Vagina (tissue), 2 donors: ENCODE data around the gene ACSF2. TPM values are rescaled to one million over a fixed set of nuclear protein-coding genes. Genes with fewer than 3 reads are reported as not detected.

Experiments
- DNase-seq, 2 donors: peaks; one replicate each; pipeline ENCODE4 v3.0.0-alpha.2; 2017; ENCODE audit errors: extremely low spot score in 2 of 2
- H3K27ac ChIP-seq: fragments of 200-600 bp; sonication (generic); one replicate; pipeline ENCODE4 v1.5.1; 2019
- H3K27me3 ChIP-seq: fragments of 200-600 bp; sonication (generic); one replicate; pipeline ENCODE4 v1.5.1; 2019
- H3K36me3 ChIP-seq, 2 donors: fragments of 200-600 bp; sonication (generic); one replicate each; pipeline ENCODE4 v1.5.1; 2017 to 2019
- H3K4me1 ChIP-seq: fragments of 200-600 bp; sonication (generic); one replicate; pipeline ENCODE4 v1.5.1; 2019
- H3K4me3 ChIP-seq, 2 donors: fragments of 200-600 bp; sonication (generic); 1 replicate in 1 of 2; 2 replicates in 1 of 2; pipeline ENCODE4 v1.5.1; 2016 to 2019
- H3K9me3 ChIP-seq: fragments of 200-600 bp; sonication (generic); one replicate; pipeline ENCODE4 v1.5.1; 2019
- POLR2A ChIP-seq, 2 donors: fragments of 450-650 bp; IDR thresholded peaks; one replicate each; pipeline ENCODE4 v1.6.1; 2017; ENCODE audit warnings: antibody characterized with exemption in 2 of 2, mild to moderate bottlenecking in 2 of 2, moderate library complexity in 2 of 2
- POLR2AphosphoS5 ChIP-seq, 2 donors: sonication (generic); formaldehyde crosslinking; IDR thresholded peaks; one replicate each; pipeline ENCODE4 v1.9.0; 2017; ENCODE audit warnings: antibody characterized with exemption in 2 of 2, mild to moderate bottlenecking in 2 of 2, low read depth in 1 of 2; ENCODE audit not compliant: insufficient read depth in 1 of 2
- intact Hi-C: fragments of 100-400 bp; cut with DNase I; formaldehyde crosslinking; loops from one replicate; pipeline ENCODE4 v1.15.1; 2023
- total RNA-seq: library from RNA; depleted of rRNA; stranded (reverse); fragments of >200 nt; gene quantifications from one replicate; pipeline ENCODE4 v1.2.3, GENCODE V29; 2016
- TF ChIP-seq, protein P1 (sequence below), 3 experiments: fragments of 450-650 bp in 2 of 3; fragments of 200-600 bp in 1 of 3; sonication (generic) in 1 of 3; IDR thresholded peaks; one replicate each; pipeline ENCODE4 v1.5.1; 2017 to 2019; ENCODE audit warnings: antibody characterized with exemption in 3 of 3, mild to moderate bottlenecking in 2 of 3, moderate library complexity in 2 of 3

ACSF2 gene
- total RNA-seq, 1 donor from 2014 or later, result 56.0 TPM

- no peaks in the 10 kb centered on the region for H3K4me1 ChIP-seq
- DNase-seq, result no peak
- H3K9me3 ChIP-seq, result no peaks in the 10 kb centered on the region
- TF ChIP-seq POLR2A (IDR thresholded peaks at IDR 0.05) (no peak), POLR2AphosphoS5 (IDR thresholded peaks at IDR 0.05; ENCODE audit: insufficient read depth in 1 of 2, low read depth in 1 of 2) (no peak)
- peaks cover 4 to 64% of the 10 kb centered on the region in 2 donors for H3K36me3 ChIP-seq
- no peak overlapping the region for H3K4me3 ChIP-seq
- no peaks in the 10 kb centered on the region for H3K27me3 ChIP-seq
- intact Hi-C loops, result no loop called here
- no peak overlapping the region for H3K27ac ChIP-seq
Observed at GRCh38 chr17:50381920-50382319, 44.1 kb upstream of the ACSF2 start.

- no peak overlapping the region for H3K27ac ChIP-seq
- TF ChIP-seq, protein P1, sequence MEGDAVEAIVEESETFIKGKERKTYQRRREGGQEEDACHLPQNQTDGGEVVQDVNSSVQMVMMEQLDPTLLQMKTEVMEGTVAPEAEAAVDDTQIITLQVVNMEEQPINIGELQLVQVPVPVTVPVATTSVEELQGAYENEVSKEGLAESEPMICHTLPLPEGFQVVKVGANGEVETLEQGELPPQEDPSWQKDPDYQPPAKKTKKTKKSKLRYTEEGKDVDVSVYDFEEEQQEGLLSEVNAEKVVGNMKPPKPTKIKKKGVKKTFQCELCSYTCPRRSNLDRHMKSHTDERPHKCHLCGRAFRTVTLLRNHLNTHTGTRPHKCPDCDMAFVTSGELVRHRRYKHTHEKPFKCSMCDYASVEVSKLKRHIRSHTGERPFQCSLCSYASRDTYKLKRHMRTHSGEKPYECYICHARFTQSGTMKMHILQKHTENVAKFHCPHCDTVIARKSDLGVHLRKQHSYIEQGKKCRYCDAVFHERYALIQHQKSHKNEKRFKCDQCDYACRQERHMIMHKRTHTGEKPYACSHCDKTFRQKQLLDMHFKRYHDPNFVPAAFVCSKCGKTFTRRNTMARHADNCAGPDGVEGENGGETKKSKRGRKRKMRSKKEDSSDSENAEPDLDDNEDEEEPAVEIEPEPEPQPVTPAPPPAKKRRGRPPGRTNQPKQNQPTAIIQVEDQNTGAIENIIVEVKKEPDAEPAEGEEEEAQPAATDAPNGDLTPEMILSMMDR (IDR thresholded peaks at IDR 0.05), result no peak
- no peak for TF ChIP-seq POLR2A (IDR thresholded peaks at IDR 0.05)
- no peak for TF ChIP-seq POLR2AphosphoS5 (IDR thresholded peaks at IDR 0.05; ENCODE audit: insufficient read depth in 1 of 2, low read depth in 1 of 2)
- DNase-seq, result no peak
- H3K4me1 ChIP-seq, result no peaks in the 10 kb centered on the region
- no peaks in the 10 kb centered on the region for H3K27me3 ChIP-seq
- H3K4me3 ChIP-seq, result no peak overlapping the region
- intact Hi-C loops, result no loop called here
- H3K36me3 ChIP-seq, result peaks cover 4 to 74% of the 10 kb centered on the region in 2 donors
- H3K9me3 ChIP-seq, result no peaks in the 10 kb centered on the region
Observed at GRCh38 chr17:50382931-50383330, 43.1 kb upstream of the ACSF2 start.

DNA sequence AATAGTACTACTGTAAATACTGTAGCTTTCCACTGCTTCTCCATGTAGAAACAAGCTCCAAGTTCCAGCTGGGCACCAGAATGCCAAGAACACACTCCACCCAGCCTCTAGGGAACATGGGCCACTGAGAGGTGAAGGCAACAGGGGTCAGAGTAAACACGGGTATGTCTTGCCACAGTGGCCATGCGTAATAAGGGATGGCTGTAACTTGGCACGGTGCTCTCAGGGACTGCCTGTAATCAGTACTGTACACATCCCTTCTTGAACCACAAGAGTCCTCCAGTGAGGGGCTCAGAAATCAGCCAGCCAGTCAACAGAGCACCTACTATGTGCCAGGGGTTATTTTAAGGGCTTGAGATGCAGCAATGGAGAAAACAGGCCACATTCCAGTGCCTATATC lies 39.5 kb upstream of the ACSF2 start:
- Histone ChIP-seq H3K36me3 (peaks cover 10 to 92% of the 10 kb centered on the region in 2 donors), H3K27me3 (no peaks in the 10 kb centered on the region), H3K9me3 (no peaks in the 10 kb centered on the region), H3K4me3 (no peak overlapping the region), H3K4me1 (no peaks in the 10 kb centered on the region), H3K27ac (no peak overlapping the region)
- intact Hi-C loops, result no loop called here
- TF ChIP-seq POLR2A (IDR thresholded peaks at IDR 0.05), result no peak
- no peak for TF ChIP-seq POLR2AphosphoS5 (IDR thresholded peaks at IDR 0.05; ENCODE audit: insufficient read depth in 1 of 2, low read depth in 1 of 2)
- TF ChIP-seq, protein P1 (IDR thresholded peaks at IDR 0.05), result no peak
- no peak for DNase-seq

GRCh38 chr17:50388728-50389127 lies 37.3 kb upstream of the ACSF2 start:
- Histone ChIP-seq H3K4me1 (no peaks in the 10 kb centered on the region), H3K4me3 (no peak overlapping the region), H3K36me3 (peaks cover 7 to 90% of the 10 kb centered on the region in 2 donors), H3K9me3 (no peaks in the 10 kb centered on the region), H3K27ac (no peak overlapping the region), H3K27me3 (no peaks in the 10 kb centered on the region)
- intact Hi-C loops, result no loop called here
- DNase-seq, result no peak
- TF ChIP-seq, protein P1 (IDR thresholded peaks at IDR 0.05), result no peak
- TF ChIP-seq POLR2AphosphoS5 (IDR thresholded peaks at IDR 0.05; ENCODE audit: insufficient read depth in 1 of 2, low read depth in 1 of 2) (no peak), POLR2A (IDR thresholded peaks at IDR 0.05) (no peak)

DNA sequence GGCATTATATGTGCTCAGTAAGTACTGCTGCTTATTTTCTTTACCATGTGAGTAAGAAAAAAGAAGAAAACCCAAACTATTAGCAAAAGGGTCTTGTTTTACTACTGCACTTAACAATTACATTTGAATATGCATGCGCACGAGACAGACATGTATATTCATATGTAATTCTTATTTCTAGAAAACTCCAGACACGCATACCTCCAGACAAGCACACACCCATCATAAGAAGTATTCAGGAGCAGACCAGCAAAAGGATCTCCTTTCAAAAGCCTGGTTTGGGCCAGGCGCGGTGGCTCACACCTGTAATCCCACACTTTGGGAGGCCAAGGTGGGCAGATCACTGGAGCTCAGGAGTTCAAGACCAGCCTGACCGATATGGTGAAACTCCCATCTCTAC lies 36.5 kb upstream of the ACSF2 start:
- intact Hi-C loops, result no loop called here
- Histone ChIP-seq H3K27ac (no peak overlapping the region), H3K36me3 (peaks cover 7 to 90% of the 10 kb centered on the region in 2 donors), H3K4me1 (peaks cover 5% of the 10 kb centered on the region), H3K9me3 (no peaks in the 10 kb centered on the region), H3K27me3 (no peaks in the 10 kb centered on the region), H3K4me3 (no peak overlapping the region)
- no peak for DNase-seq
- TF ChIP-seq, protein P1 (IDR thresholded peaks at IDR 0.05), result no peak
- no peak for TF ChIP-seq POLR2A (IDR thresholded peaks at IDR 0.05)
- TF ChIP-seq POLR2AphosphoS5 (IDR thresholded peaks at IDR 0.05; ENCODE audit: insufficient read depth in 1 of 2, low read depth in 1 of 2), result no peak
